Endometrial microvascular endothelial cells (primary cell): ENCODE data around the gene ADAM10. TPM values are rescaled to one million over a fixed set of nuclear protein-coding genes. Genes with fewer than 3 reads are reported as not detected.

Experiments used
- in situ Hi-C: cut with HindIII; loops from 2 replicates; pipeline ENCODE4 v1.10.0; 2017; ENCODE audit warnings: low sequenced_read_pairs, low pct_unique_long_range_greater_than_20kb; ENCODE audit errors: inconsistent ontology term
- total RNA-seq: library from RNA; depleted of rRNA; stranded (reverse); fragments of >200 nt; gene quantifications from one replicate; pipeline ENCODE4 v1.2.3, GENCODE V29; 2015; ENCODE audit errors: inconsistent ontology term

The ADAM10 gene
- total RNA-seq, 1 donor from 2014 or later = 169 TPM

DNA sequence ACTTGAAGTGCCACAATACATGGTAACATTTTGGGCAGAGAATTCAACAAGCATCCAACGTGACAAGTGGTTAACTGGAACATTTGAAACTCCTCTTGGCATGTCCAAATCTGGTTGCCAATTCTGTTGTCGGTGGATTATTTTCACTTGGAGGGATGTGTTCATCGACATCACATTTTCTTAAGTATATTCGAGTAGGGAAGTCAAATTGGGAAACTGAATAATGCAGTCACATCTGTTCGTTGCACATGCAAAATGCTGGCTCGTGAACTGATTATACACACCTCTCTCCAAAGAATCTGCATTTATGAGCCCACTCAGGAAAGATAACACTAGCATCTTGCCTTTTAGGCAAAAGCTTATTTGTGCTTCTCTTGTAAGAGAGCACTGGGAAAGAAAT, 178.0 kb downstream of the ADAM10 start:
- in situ Hi-C loops = no loop called here

DNA sequence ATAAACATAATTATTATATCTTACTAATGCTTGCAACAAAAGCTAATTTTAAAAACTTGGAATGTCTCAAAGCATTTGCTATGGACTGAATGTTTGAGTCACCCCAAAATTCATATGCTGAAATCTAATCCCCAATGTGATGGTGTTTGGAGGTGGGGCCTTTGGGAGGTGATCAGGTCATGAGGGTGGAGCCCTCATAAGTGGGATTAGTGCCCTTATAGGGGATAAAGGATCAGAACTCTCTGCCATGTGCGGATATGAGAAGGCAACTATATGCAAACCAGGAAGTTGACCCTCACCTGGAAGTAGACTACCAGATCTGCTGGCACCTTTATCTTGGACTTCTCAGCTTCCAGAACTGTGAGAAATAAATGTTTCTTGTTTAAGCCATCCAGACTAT, 180.1 kb downstream of the ADAM10 start:
- in situ Hi-C loops = no loop called here

- in situ Hi-C loops = no loop called here
Measured at GRCh38 chr15:58568157-58568571, 181.3 kb downstream of the ADAM10 start.

DNA sequence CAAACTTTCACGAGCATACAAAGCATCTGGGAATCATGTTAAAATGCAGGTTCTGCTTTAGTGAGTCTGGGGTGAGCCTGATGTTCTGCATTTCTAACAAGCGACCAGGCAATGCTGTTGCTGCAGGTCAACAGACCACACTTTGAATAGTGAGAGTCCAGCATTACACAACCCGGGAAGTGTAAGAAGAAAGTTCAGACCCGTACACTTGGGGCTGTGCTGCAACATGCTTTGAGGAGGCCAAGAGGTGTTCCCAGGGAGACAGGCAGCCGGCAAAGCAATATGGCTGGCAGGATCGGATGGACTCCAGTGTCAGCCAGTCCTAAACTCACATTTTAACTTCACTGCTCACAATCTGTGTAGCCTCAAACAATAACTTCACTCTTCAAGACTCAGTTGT, 183.5 kb downstream of the ADAM10 start:
- in situ Hi-C loops = no loop called here

DNA sequence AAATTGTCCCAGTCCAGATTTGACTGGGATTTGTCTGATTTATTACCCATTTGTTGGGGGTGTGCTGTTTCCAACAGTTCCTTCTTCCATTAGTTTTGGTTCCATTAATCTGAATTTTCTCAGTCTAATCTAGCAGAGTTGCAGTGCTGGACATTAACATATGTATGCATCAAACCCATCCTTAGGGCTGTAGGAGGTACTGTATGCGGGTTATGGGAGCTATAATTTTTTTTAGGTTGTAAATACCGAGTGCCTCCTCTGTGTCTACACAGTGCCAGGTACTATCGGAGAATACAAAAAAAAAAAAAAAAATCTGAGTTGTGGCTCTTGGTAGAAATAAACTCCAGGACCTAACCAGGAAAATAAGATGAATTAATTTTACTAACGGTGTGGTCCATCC, 183.9 kb downstream of the ADAM10 start:
- in situ Hi-C loops = no loop called here

DNA sequence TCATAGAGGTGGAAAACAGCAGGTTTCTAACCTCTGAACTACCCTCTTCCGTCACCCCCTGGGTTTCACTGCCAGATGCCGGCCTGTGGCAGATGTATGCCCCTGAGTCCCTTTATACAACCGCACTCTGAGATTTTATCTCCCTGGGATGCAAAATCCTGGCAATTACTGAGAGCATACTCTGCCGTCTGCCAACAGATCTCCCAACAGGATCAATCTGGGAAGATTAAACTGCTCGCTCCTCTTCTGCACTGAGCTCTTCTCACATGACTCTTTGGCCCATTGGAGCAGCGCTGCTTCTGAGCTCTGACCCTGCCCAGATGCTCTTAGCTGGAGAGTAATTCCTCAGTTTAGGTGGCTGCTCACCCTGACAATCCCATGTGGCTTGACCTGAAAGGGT, 184.5 kb downstream of the ADAM10 start:
- in situ Hi-C loops = no loop called here

GRCh38 chr15:58562135-58562534, 187.4 kb downstream of the ADAM10 start:
- in situ Hi-C loops = no loop called here

DNA sequence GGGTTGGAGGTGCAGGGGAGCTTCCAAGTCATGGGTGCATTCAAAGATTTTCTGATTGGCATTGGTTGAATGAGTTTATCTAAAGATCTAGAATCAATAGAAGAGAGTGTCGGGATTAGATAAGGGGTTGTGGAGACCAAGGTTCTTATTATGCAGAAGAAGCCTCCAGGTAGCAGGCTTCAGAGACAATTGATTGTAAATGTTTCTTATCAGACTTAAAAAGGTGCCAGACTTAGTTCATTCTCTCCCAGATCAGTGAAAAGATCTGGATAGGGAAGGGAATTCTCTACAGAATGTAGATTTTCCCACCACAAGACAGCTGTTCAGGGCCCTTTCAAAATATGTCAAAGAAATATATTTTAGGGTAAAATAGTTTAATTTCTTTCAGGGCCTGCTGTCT, 188.2 kb downstream of the ADAM10 start:
- in situ Hi-C loops = no loop called here

GRCh38 chr15:58559904-58560588, 189.5 kb downstream of the ADAM10 start:
- in situ Hi-C loops = no loop called here

DNA sequence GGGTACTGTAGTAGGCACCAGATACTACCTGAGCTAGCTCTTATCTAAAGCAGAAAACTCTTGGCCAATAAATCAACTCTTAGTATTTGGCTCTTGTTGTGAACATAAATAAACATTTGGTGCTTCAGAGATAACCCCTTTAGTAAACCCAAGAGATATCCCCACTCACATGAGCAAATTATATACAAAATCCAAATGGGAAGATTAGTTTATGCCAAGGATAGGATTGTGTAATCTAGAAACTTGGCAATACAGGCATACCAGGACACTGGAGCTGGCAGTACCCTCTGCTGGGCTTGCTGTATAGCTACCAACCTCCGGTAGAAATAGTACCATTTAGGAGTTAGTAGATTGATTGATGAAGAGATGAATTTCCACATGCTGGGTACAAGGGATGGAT, 190.7 kb downstream of the ADAM10 start:
- in situ Hi-C loops = no loop called here

DNA sequence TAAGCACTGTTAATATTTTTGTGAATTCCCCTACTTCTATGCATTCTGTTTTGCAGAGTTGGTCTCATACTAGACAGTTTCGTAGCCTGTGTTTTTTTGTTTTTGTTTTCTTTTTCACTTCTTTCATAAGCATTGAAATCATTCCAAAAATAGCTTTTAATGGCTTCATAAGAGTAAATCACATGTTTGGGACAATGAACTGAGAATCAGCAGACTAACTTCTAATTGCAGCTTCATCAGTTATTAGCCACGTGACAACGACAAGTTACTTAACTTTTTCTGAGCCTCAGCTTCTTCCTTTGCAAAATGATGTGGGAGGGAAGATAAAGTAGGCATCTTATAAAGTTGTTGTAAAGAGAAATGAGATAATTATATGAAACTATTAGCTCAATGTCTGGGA, 193.0 kb downstream of the ADAM10 start:
- in situ Hi-C loops = no loop called here

DNA sequence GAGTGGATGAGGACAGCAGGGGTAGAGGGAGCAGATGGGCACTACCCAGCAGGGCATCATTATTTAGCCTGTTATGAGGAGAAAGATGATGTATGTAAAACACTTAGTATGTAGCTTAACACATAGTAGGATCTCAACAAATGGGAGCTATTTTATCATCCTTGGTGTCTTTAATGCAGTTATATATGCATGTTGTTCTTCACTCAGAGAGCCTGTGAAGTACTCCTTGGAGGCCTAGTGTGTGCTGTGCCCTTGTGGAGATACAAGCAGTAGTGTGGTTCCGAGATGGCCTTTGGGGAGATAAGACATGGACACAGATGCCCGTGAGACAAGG, 193.5 kb downstream of the ADAM10 start:
- in situ Hi-C loops = no loop called here

- in situ Hi-C loops = no loop called here
Measured at GRCh38 chr15:58555162-58556027, 194.1 kb downstream of the ADAM10 start.

- in situ Hi-C loops = no loop called here
Measured at GRCh38 chr15:58554758-58555157, 194.7 kb downstream of the ADAM10 start.

DNA sequence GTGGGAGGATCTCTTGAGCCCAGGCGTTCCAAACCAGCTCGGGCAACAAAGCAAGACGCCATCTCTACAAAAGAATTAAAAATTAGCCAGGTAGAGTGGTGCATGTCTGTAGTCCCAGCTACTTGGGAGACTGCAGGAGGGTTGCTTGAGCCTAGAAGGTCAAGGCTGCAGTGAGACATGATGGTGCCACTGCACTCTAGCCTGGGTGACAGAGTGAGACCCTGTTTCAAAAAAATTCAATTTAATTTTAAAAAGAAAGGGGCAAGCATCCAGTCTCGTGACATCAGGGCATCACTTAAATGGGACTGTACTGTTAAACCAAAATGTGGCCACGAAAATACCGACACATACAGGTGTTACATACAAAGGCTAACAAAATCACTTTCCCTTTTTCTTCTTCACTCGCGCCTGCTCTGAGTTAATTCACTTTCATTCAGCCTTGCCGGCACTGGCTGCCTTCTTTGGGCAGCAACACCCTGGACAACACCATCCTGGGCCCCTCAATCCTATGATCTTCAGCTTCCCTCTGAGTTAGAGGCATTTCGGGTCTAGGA, 196.1 kb downstream of the ADAM10 start:
- in situ Hi-C loops = no loop called here

DNA sequence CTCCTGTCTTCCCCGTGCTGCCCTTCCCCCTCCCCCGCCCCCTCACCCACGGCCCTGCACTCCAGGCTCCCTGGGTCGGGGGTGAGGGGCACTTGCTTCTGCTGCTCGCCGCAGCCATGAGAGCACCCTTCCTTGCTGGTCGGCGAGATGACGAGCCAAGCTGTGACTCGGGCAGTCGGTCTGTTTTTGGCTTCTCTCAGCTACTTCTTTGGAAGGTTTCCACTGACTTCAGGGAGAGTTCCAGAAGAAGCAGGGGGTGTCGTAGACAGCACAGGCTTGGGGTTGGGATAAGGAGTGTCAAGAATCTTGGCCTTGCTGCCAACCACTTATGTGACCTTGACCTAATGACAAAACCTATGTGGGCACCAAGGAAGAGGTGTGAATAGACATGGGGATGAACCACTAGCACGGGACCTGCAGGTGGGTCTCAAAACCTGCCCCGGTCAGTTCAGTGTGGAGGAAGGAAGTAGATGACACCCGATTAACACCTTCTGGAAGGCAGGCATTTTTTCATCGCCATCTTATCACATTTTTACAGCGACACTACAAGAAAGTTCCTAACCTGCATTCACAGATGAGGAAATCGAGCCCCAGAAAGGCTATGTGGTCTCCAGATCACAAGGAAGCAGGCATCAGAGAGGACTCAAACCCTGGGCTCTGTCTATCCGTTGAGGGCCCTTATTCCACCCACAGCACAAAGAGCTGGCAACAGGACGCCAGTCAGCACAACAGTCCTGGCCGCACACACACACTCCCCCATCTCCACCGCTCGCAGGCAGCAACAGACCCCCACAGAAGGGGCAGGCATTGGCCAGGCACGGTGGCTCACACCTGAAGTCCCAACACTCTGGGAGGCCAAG, 196.8 kb downstream of the ADAM10 start:
- in situ Hi-C loops = no loop called here

GRCh38 chr15:58551764-58552504, 197.6 kb downstream of the ADAM10 start:
- in situ Hi-C loops = no loop called here

- in situ Hi-C loops = no loop called here
Measured at GRCh38 chr15:58551084-58551763, 198.3 kb downstream of the ADAM10 start.
